GM23248 (cell line): ENCODE measurements around the gene GSC2.

Source experiments
- EZH2 ChIP-seq: fragments of 200-600 bp; sonication (generic); IDR thresholded peaks from 2 replicates; pipeline ENCODE4 v1.6.1; 2018; ENCODE audit warnings: antibody characterized with exemption, mild to moderate bottlenecking; ENCODE audit not compliant: insufficient read depth, poor library complexity, severe bottlenecking
- EZH2phosphoT487 ChIP-seq: fragments of 200-600 bp; sonication (generic); IDR thresholded peaks from 2 replicates; pipeline ENCODE4 v1.6.1; 2018; ENCODE audit warnings: antibody characterized with exemption, moderate library complexity, mild to moderate bottlenecking, low read depth; ENCODE audit not compliant: insufficient read depth

DNA sequence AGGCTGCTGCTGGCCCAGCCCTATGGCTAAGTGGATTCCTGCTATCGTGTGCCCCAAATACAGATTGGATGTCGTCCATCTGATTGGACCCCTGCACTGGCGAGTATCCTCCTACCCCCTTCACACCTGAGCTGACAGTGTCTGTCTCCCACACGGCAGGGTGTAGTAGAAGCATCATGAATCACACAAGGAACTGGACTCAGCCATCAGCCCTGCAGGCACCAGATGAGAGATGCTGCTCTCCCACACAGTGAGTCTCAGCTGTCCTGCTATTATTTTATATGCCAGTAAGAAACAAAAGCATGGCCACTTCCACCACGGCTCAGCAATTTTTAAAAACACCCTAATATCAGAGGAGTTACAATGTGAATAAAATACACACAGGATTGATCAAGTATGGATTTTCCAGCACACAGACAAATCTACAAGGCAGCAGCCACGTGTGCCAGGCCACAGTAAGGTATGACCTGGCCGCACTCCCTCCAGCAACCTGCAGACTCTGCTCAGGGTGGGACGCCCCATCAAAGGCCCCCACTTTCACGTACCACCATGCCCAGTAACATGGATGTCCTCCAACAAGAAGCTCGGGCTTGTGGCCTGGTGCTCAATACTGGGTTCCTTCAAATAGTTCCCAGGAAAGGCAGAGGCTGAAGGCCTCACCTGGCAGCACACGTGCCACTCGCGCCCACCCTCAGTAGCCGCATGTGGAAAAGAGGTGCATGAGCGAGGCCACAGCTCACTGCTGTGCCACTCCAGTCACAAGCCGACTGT, 44.9 kb upstream of the GSC2 start:
- no peak for TF ChIP-seq EZH2
- TF ChIP-seq EZH2phosphoT487, result no peak
